HL-60 (cell line): ENCODE data around the gene PGM5.

Experiments
- DNase-seq, 2 experiments: peaks; one replicate each; pipeline ENCODE4 v3.0.0-alpha.2; 2010 to 2020; ENCODE audit warnings: low read depth in 1 of 2, low spot score in 1 of 2
- H3K27ac ChIP-seq: fragments of 250-450 bp; sonication (Bioruptor Pico); replicated peaks from 2 replicates; pipeline ENCODE4 v1.5.1; 2020; ENCODE audit warnings: mild to moderate bottlenecking, moderate library complexity
- H3K27me3 ChIP-seq: fragments of 250-450 bp; sonication (Bioruptor Pico); 2 replicates; pipeline ENCODE4 v1.5.1; 2021; ENCODE audit warnings: mild to moderate bottlenecking, moderate library complexity; ENCODE audit not compliant: insufficient read depth, poor library complexity, severe bottlenecking
- H3K4me3 ChIP-seq: replicated peaks from 2 replicates; pipeline ENCODE4 v1.5.1; 2011; ENCODE audit warnings: mild to moderate bottlenecking, control low read depth, low read length; ENCODE audit not compliant: insufficient read depth
- CTCF ChIP-seq: IDR thresholded peaks from one replicate; pipeline ENCODE4 v1.5.1; 2011; ENCODE audit warnings: low read length, control low read depth, inconsistent platforms; ENCODE audit not compliant: insufficient read depth
- GABPA ChIP-seq: IDR thresholded peaks from 2 replicates; pipeline ENCODE4 v1.6.1; 2012; ENCODE audit warnings: low read depth
- POLR2AphosphoS5 ChIP-seq: IDR thresholded peaks from 2 replicates; pipeline ENCODE4 v1.6.1; 2012; ENCODE audit warnings: low read depth
- REST ChIP-seq: IDR thresholded peaks from 2 replicates; pipeline ENCODE4 v1.6.1; 2012; ENCODE audit warnings: low read depth; ENCODE audit not compliant: insufficient replicate concordance
- SPI1 ChIP-seq: IDR thresholded peaks from 2 replicates; pipeline ENCODE4 v1.6.1; 2012; ENCODE audit warnings: low read depth, mild to moderate bottlenecking, borderline replicate concordance

The PGM5 gene

GRCh38 chr9:68551191-68551590 lies 194.8 kb downstream of the PGM5 start:
- H3K4me3 ChIP-seq, result no peak overlapping the region
- H3K27ac ChIP-seq, result peak overlapping the region; percentile 43
- no peaks in the 10 kb centered on the region for H3K27me3 ChIP-seq
- peak in 1 of 2 experiments; percentile 43 for DNase-seq
- no peak for TF ChIP-seq REST
- TF ChIP-seq POLR2AphosphoS5, result no peak
- no peak for TF ChIP-seq SPI1
- no peak for TF ChIP-seq CTCF
- no peak for TF ChIP-seq GABPA

DNA sequence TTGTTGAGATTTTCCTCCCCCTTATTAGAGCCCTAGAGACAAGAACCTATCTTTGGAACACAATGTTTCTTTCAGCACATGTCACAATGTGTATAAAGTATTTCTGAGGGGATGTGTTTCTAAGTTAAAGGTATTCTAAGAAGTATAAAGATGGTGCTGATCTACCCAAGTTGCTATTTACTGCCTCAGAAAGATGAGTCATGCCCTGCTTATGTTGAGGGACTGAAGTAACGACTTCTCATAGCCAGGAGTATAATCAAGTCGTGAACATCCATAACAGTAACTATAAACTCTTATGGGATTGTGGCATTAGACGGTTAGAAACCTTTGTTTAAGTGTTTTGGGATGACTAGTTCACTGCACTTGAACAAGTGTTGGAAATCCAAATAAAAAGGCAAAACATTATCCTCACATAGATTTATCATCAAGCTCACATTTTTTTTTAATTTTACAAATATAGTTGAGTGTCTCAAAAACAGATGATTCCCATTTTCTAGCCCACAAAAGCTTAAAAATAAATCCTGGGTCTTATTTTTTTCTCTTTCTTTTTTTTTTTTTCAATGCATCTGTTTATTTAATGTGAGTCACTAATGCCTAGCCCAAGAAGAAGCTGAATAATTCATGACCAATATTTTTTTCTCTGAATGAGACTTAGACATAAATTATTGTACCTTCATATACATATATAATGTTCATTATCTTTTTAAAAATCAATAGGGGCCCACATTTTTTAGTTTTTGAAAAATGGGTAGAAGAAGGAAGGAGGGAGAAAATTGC lies 196.5 kb downstream of the PGM5 start:
- no peak for DNase-seq
- Histone ChIP-seq H3K27me3 (no peaks in the 10 kb centered on the region), H3K4me3 (no peak overlapping the region), H3K27ac (no peak overlapping the region)
- no peak for TF ChIP-seq POLR2AphosphoS5
- no peak for TF ChIP-seq REST
- no peak for TF ChIP-seq GABPA
- TF ChIP-seq CTCF, result no peak
- no peak for TF ChIP-seq SPI1

DNA sequence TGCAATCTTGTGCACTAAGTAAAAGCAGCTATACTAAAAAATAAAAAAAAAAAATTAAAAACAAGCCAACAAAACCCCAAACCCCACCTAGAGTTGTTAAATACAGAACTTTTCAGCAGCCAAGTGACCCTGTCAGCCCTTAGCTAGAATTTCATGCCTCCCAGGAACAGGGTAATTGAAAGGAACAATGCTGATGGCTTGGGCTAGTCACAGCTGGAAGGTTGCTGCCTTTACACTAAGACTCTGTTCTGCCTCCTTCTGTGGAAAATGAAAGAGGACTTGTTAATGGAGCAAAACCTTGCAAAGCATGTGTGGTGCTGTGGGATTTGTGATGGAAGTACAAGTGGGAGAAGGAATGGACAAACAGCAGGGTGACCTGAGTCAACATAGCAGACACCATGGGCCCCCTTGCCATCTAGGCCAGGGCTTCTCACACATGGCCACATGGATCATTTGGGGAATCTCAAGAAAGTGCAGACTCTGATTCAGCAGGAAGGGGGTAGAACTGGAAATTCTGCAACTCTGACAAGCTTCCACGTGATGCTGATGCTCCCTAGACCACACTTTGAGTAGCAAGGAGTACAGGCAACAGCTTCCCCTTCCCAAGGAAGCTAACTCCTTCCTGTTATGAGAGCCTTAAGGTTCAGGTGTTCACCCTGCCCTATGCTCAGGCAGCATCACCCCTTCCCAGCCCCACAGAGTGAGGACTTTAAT lies 199.2 kb downstream of the PGM5 start:
- TF ChIP-seq CTCF, result no peak
- TF ChIP-seq POLR2AphosphoS5, result no peak
- no peak for TF ChIP-seq SPI1
- TF ChIP-seq REST, result no peak
- TF ChIP-seq GABPA, result no peak
- Histone ChIP-seq H3K4me3 (no peak overlapping the region), H3K27me3 (no peaks in the 10 kb centered on the region), H3K27ac (no peak overlapping the region)
- no peak for DNase-seq
